ENCODE data around the gene TSKU. TPM values are rescaled to one million over a fixed set of nuclear protein-coding genes. Genes with fewer than 3 reads are reported as not detected.

TSKU gene
- total RNA-seq, 2 donors from 2014 or later = 71.2 to 72.8 TPM

- intact Hi-C loops (cut with DNase I) = no loop called here
- Histone ChIP-seq H3K4me3 (peak overlapping the region; percentile 80 to 86), H3K9me3 (no peaks in the 10 kb centered on the region), H3K27me3 (replicated peaks; ENCODE audit: insufficient read depth) (no peaks in the 10 kb centered on the region), H3K27ac (peak overlapping the region; percentile 93 to 94), H3K36me3 (no peaks in the 10 kb centered on the region), H3K4me1 (replicated peaks) (peaks cover 6% of the 10 kb centered on the region)
- peak; percentile 50 for DNase-seq (ENCODE audit: low spot score)
- 0% methylated on average over 31 of the region's 65 CpGs for WGBS
- TF ChIP-seq, protein P1, sequence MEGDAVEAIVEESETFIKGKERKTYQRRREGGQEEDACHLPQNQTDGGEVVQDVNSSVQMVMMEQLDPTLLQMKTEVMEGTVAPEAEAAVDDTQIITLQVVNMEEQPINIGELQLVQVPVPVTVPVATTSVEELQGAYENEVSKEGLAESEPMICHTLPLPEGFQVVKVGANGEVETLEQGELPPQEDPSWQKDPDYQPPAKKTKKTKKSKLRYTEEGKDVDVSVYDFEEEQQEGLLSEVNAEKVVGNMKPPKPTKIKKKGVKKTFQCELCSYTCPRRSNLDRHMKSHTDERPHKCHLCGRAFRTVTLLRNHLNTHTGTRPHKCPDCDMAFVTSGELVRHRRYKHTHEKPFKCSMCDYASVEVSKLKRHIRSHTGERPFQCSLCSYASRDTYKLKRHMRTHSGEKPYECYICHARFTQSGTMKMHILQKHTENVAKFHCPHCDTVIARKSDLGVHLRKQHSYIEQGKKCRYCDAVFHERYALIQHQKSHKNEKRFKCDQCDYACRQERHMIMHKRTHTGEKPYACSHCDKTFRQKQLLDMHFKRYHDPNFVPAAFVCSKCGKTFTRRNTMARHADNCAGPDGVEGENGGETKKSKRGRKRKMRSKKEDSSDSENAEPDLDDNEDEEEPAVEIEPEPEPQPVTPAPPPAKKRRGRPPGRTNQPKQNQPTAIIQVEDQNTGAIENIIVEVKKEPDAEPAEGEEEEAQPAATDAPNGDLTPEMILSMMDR (IDR thresholded peaks at IDR 0.05) = no peak
- peak; percentile 62 for TF ChIP-seq POLR2A (IDR thresholded peaks at IDR 0.05)
- no peak for TF ChIP-seq POLR2AphosphoS5 (IDR thresholded peaks at IDR 0.05)
Observed at GRCh38 chr11:76783896-76784813, 999 bp downstream of the TSKU start.

- intact Hi-C loops (cut with DNase I) = no loop called here
- TF ChIP-seq POLR2AphosphoS5 (IDR thresholded peaks at IDR 0.05) (no peak), POLR2A (IDR thresholded peaks at IDR 0.05) (no peak)
- TF ChIP-seq, protein P1 (IDR thresholded peaks at IDR 0.05) = no peak
- Histone ChIP-seq H3K27ac (peak overlapping the region; percentile 93 to 94), H3K4me3 (no peak overlapping the region), H3K27me3 (replicated peaks; ENCODE audit: insufficient read depth) (no peaks in the 10 kb centered on the region), H3K36me3 (no peaks in the 10 kb centered on the region), H3K4me1 (replicated peaks) (peaks cover 8% of the 10 kb centered on the region), H3K9me3 (no peaks in the 10 kb centered on the region)
- WGBS = 50% methylated on average over 6 of the region's 6 CpGs
- no peak for DNase-seq (ENCODE audit: low spot score)
Observed at GRCh38 chr11:76785513-76785912, 2.4 kb downstream of the TSKU start.

- Histone ChIP-seq H3K9me3 (no peaks in the 10 kb centered on the region), H3K36me3 (no peaks in the 10 kb centered on the region), H3K4me3 (no peak overlapping the region), H3K27ac (peak overlapping the region; percentile 93 to 94), H3K27me3 (replicated peaks; ENCODE audit: insufficient read depth) (no peaks in the 10 kb centered on the region), H3K4me1 (replicated peaks) (peaks cover 8% of the 10 kb centered on the region)
- intact Hi-C loops (cut with DNase I) = no loop called here
- 80% methylated on average over 6 of the region's 6 CpGs for WGBS
- no peak for TF ChIP-seq POLR2AphosphoS5 (IDR thresholded peaks at IDR 0.05)
- TF ChIP-seq, protein P1 (IDR thresholded peaks at IDR 0.05) = no peak
- TF ChIP-seq POLR2A (IDR thresholded peaks at IDR 0.05) = no peak
- DNase-seq (ENCODE audit: low spot score) = no peak
Observed at GRCh38 chr11:76786016-76786415, 2.9 kb downstream of the TSKU start.

DNA sequence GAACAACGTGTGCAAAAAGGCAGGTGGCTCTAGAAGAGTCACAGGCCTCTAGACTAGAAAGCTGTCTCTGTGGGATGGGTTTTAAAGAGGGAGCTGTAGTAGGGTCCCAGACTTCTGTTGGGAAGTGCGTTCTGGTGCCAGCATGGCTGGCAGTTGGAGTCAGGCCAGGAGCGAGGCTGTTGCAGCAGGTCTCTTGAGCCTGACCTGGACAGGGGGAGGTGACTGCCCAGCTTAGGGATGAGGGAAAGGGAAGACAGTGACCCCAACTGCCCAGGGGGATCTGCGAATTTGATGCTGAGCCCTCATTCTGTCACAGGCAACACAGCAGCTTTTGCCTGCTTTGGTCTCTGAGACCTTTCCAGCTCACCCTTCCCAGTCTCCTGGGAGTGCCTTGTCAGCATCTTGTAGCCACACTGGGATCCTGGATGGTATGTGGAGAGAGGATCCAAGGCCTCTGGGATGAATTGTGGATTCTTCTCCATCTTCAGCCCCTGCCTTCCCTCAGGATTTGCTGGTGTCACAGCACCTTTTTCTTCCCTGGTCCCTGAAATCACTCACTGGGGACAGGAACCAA is 3.4 kb downstream of the TSKU start:
- no peaks in the 10 kb centered on the region for H3K36me3 ChIP-seq
- intact Hi-C loops (cut with DNase I) = no loop called here
- H3K4me1 ChIP-seq (replicated peaks) = peaks cover 8% of the 10 kb centered on the region
- TF ChIP-seq POLR2AphosphoS5 (IDR thresholded peaks at IDR 0.05) (no peak), POLR2A (IDR thresholded peaks at IDR 0.05) (no peak)
- TF ChIP-seq, protein P1 (IDR thresholded peaks at IDR 0.05) = no peak
- H3K4me3 ChIP-seq = no peak overlapping the region
- H3K27me3 ChIP-seq (replicated peaks; ENCODE audit: insufficient read depth) = no peaks in the 10 kb centered on the region
- 57% methylated on average over 4 of the region's 4 CpGs for WGBS
- no peaks in the 10 kb centered on the region for H3K9me3 ChIP-seq
- H3K27ac ChIP-seq = peak overlapping the region; percentile 28 to 94
- no peak for DNase-seq (ENCODE audit: low spot score)
